Kidney (tissue), 14 donors: Measurements from ENCODE around the gene MORN1. TPM values are rescaled to one million over a fixed set of nuclear protein-coding genes. Genes with fewer than 3 reads are reported as not detected.

ENCODE experiments used
- DNase-seq, 5 donors: peaks; one replicate each; pipeline ENCODE4 v3.0.0-alpha.2; 2013 to 2020
- FAIRE-seq: peaks from 2 replicates; lab custom pipeline; 2012; peaks lifted over from hg19 to GRCh38; lab: Jason Lieb, UNC
- H3K27ac ChIP-seq, 2 donors: one replicate each; pipeline ENCODE4 v1.7.0; 2013; ENCODE audit warnings: low read depth in 2 of 2, low read length in 2 of 2, inconsistent platforms in 1 of 2
- H3K27me3 ChIP-seq: one replicate; pipeline ENCODE4 v1.7.1; 2013; ENCODE audit warnings: low read length, inconsistent platforms; ENCODE audit not compliant: control insufficient read depth, insufficient read depth
- H3K36me3 ChIP-seq, 3 donors: one replicate each; pipeline versions ENCODE4 v1.7.0 to v1.7.1; 2013; ENCODE audit warnings: low read length in 3 of 3, control low read depth in 1 of 3, inconsistent platforms in 1 of 3; ENCODE audit not compliant: insufficient read depth in 3 of 3, control insufficient read depth in 2 of 3
- H3K4me1 ChIP-seq, 3 donors: one replicate each; pipeline versions ENCODE4 v1.7.0 to v1.7.1; 2013; ENCODE audit warnings: low read length in 3 of 3, inconsistent platforms in 1 of 3, low read depth in 1 of 3; ENCODE audit not compliant: control insufficient read depth in 2 of 3, insufficient read depth in 2 of 3
- H3K4me3 ChIP-seq, 3 donors: one replicate each; pipeline versions ENCODE4 v1.7.0 to v1.8.1; 2013; ENCODE audit warnings: low read length in 3 of 3, control low read depth in 1 of 3, inconsistent platforms in 1 of 3
- H3K9ac ChIP-seq, 3 donors: one replicate each; pipeline versions ENCODE4 v1.7.0 to v1.7.1; 2013; ENCODE audit warnings: low read length in 3 of 3, control low read depth in 1 of 3, inconsistent platforms in 1 of 3
- H3K9me3 ChIP-seq, 3 donors: one replicate each; pipeline versions ENCODE4 v1.7.0 to v1.7.1; 2013; ENCODE audit warnings: low read length in 3 of 3, control low read depth in 1 of 3, inconsistent platforms in 1 of 3; ENCODE audit not compliant: control insufficient read depth in 2 of 3, insufficient read depth in 1 of 3
- intact Hi-C: fragments of 100-400 bp; cut with DNase I; formaldehyde crosslinking; loops from one replicate; pipeline ENCODE4 v1.11.1; 2022
- polyA plus RNA-seq: library from polyadenylated mRNA; stranded (reverse); fragments of 350-450 nt; fragmentation: Illumina TruSeq; extraction: RNeasy Lipid Tissue Mini Kit (QIAGEN cat#74804); gene quantifications from one replicate; pipeline ENCODE4 v1.2.3, GENCODE V29; 2014; ENCODE audit warnings: low read depth, low replicate concordance; ENCODE audit not compliant: insufficient read depth
- total RNA-seq: library from RNA; stranded (reverse); fragmentation: NEBNext Ultra II Directional; extraction: Animal tissue kit (Norgen Biotek cat#: 25700); gene quantifications from one replicate; pipeline ENCODE4 v1.2.1, GENCODE V29; 2021
- TF ChIP-seq, protein P1 (sequence below): IDR thresholded peaks from 3 replicates; pipeline ENCODE4 v1.5.1; 2012; ENCODE audit warnings: mild to moderate bottlenecking, moderate library complexity, borderline replicate concordance; ENCODE audit not compliant: insufficient read depth; ENCODE audit errors: extremely low read depth
- donor health status: control.
- donor health status: control.
- donor health status: control.
- donor health status: control.
- donor health status: control.
- donor health status: DM: yes; HTN: yes; CAD: no.
- donor health status: Normal renal cell carcinoma (clear cell type).

MORN1 gene
- total and polyA plus RNA-seq, 2 donors from 2014 or later = 9.0 to 24.7 TPM

DNA sequence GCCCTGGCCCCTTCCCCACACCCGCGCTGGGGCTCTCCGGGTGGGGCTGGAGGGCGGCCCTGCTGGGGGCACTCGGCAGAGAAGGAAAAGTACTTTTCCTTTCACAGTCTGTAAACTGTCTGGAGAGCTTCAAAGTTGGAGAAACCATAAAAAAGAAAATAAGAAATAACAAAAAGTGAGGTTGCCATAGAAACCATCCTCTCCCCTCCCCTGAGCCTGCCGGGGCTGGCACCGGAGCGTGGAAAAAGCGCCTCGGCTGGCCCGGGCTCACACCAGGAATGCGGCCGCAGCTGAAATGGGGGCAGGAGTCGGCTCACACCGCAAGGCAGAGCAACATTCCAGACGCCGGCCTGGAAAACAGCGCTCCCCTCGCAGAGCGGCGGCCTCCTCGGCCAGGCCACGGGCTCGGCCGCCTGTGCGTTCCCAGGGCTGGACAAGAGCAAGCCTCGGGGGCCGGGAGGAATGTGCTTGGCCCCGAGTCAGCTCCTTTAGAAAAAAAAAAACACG is 69.2 kb downstream of the MORN1 start:
- FAIRE-seq (no peak), DNase-seq (peak; percentile 95 to 97 (median 96))
- TF ChIP-seq, protein P1, sequence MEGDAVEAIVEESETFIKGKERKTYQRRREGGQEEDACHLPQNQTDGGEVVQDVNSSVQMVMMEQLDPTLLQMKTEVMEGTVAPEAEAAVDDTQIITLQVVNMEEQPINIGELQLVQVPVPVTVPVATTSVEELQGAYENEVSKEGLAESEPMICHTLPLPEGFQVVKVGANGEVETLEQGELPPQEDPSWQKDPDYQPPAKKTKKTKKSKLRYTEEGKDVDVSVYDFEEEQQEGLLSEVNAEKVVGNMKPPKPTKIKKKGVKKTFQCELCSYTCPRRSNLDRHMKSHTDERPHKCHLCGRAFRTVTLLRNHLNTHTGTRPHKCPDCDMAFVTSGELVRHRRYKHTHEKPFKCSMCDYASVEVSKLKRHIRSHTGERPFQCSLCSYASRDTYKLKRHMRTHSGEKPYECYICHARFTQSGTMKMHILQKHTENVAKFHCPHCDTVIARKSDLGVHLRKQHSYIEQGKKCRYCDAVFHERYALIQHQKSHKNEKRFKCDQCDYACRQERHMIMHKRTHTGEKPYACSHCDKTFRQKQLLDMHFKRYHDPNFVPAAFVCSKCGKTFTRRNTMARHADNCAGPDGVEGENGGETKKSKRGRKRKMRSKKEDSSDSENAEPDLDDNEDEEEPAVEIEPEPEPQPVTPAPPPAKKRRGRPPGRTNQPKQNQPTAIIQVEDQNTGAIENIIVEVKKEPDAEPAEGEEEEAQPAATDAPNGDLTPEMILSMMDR = no peak
- Histone ChIP-seq H3K27ac (peak overlapping the region; percentile 77 to 86), H3K9me3 (no peaks in the 10 kb centered on the region), H3K27me3 (no peaks in the 10 kb centered on the region), H3K36me3 (no peaks in the 10 kb centered on the region), H3K9ac (peak overlapping the region in 1 of 3 donors; percentile 46), H3K4me1 (peaks cover 0 to 26% (median 0%) of the 10 kb centered on the region in 3 donors), H3K4me3 (no peak overlapping the region)
- intact Hi-C loops = no loop called here

DNA sequence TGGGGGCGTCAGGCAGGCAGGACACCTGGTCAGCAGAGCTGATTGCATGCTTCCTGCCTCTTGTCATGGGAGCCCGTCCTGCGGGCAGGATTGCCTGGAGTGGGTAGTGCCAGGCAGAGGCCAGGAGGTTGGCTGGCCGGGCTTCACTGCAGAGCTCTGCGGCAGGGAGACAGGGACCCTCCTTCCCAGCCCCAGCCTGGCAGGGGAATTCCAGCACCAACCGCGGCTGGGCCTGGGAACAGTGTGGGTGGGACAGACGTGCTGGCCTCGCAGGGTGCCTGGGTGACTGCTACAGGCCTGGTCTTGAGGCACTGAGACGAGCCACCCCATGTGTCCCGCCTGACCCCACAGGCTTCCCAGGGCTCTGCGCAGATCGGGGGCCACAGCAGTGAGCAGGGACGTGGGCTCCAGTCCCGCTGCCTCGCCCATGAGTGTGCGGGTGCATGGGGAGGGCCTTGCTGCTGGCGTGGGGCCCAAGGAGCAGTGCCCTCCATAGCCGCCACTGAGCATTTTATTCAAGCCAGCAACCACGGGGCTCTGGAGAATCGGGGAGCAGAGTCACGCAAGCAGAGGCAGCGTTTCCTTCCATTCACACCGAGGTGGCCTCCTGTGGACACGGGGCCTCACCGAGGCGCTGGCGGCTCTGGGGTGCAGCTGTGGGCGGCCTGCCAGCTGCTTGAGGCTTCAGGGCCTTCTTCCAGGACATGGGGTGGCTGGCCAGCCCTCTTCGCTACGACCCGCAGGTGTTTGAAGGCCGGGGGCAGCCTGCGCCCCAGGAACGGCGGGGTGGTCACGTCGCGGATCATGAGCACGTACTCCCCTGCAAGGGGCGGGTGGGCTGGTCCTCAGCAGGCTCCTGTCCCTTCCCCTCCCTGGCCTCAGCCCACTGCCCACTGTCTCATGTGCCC is 70.3 kb downstream of the MORN1 start:
- TF ChIP-seq, protein P1 = no peak
- FAIRE-seq = no peak
- peak in 2 of 5 donors; percentile 14 to 76 for DNase-seq
- no peak overlapping the region for H3K4me3 ChIP-seq
- H3K9me3 ChIP-seq = no peaks in the 10 kb centered on the region
- peaks cover 0 to 26% (median 0%) of the 10 kb centered on the region in 3 donors for H3K4me1 ChIP-seq
- peak overlapping the region in 1 of 2 donors; percentile 41 for H3K27ac ChIP-seq
- intact Hi-C loops = no loop called here
- H3K36me3 ChIP-seq = no peaks in the 10 kb centered on the region
- H3K9ac ChIP-seq = no peak overlapping the region
- H3K27me3 ChIP-seq = no peaks in the 10 kb centered on the region

DNA sequence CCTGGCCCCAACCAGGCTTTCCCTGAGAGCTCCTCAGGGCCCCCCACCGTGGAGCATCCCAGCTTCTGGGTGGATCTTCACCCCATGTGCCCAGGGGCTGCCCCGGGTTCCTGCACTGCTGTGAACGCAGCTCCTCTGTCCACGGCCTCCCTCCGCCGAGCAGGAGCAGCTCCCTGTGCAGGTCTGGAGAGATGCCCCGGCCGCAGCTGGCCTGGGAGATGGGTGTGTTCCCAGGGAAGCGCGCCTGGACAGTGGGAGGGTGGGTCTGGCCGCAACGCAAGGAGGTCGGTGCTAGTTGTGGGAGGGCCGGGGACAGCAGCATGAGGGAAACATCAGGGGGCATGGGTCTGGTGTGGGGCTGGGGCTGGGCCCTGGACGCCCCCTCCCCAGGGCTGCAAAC is 71.3 kb downstream of the MORN1 start:
- Histone ChIP-seq H3K27ac (no peak overlapping the region), H3K4me1 (peaks cover 0 to 28% (median 0%) of the 10 kb centered on the region in 3 donors), H3K4me3 (no peak overlapping the region), H3K36me3 (no peaks in the 10 kb centered on the region), H3K27me3 (no peaks in the 10 kb centered on the region), H3K9ac (no peak overlapping the region), H3K9me3 (no peaks in the 10 kb centered on the region)
- intact Hi-C loops = no loop called here
- FAIRE-seq (no peak), DNase-seq (no peak)
- TF ChIP-seq, protein P1 = no peak
